AG04450 (cell line): ENCODE data around the gene APAF1. TPM values are rescaled to one million over a fixed set of nuclear protein-coding genes. Genes with fewer than 3 reads are reported as not detected.

Experiments used
- CTCF ChIA-PET: fragments of 300-600, 350-600 bp; formaldehyde crosslinking; extraction: SDS; loops from one replicate; lab custom pipeline; 2022; ENCODE audit warnings: antibody characterized with exemption, inconsistent platforms; lab: Charles Lee
- POLR2A ChIA-PET: fragments of 350-600 bp; formaldehyde crosslinking; extraction: SDS; loops from one replicate; lab custom pipeline; 2021; ENCODE audit warnings: antibody characterized with exemption, inconsistent platforms; lab: Yijun Ruan, JAX
- DNase-seq: peaks from one replicate; pipeline ENCODE4 v3.0.0-alpha.2; 2011; ENCODE audit warnings: low read depth, low spot score
- H3K27ac ChIP-seq: one replicate; pipeline ENCODE4 v1.5.1; 2012; ENCODE audit warnings: low read depth, low read length, control low read depth
- H3K27me3 ChIP-seq: one replicate; pipeline ENCODE4 v1.6.0; 2012; ENCODE audit warnings: low read length; ENCODE audit not compliant: control insufficient read depth, insufficient read depth
- H3K4me3 ChIP-seq: 2 replicates; pipeline ENCODE4 v1.5.1; 2011; ENCODE audit warnings: mild to moderate bottlenecking, low read depth, low read length, control low read depth
- H3K9me3 ChIP-seq: 2 replicates; pipeline ENCODE4 v1.5.1; 2012; ENCODE audit warnings: low read length; ENCODE audit not compliant: control insufficient read depth, insufficient read depth
- polyA plus RNA-seq: library from polyadenylated mRNA; depleted of rRNA; stranded (reverse); fragments of >200 nt; gene quantifications from 2 replicates; pipeline ENCODE4 v1.2.3, GENCODE V29; 2011; rRNA removed
- small RNA-seq: library from RNA; depleted of rRNA; stranded (forward); fragments of <200 nt; gene quantifications from one replicate; pipeline ENCODE3, GENCODE V24; 2012; ENCODE audit warnings: low read depth; ENCODE audit not compliant: insufficient read length
- TF ChIP-seq, protein P1 (sequence below): IDR thresholded peaks from 2 replicates; pipeline ENCODE4 v1.5.1; 2011; ENCODE audit warnings: low read depth, low read length, control low read depth, inconsistent platforms

The APAF1 gene
- polyA plus RNA-seq, 1 experiment: 21.0 TPM

DNA sequence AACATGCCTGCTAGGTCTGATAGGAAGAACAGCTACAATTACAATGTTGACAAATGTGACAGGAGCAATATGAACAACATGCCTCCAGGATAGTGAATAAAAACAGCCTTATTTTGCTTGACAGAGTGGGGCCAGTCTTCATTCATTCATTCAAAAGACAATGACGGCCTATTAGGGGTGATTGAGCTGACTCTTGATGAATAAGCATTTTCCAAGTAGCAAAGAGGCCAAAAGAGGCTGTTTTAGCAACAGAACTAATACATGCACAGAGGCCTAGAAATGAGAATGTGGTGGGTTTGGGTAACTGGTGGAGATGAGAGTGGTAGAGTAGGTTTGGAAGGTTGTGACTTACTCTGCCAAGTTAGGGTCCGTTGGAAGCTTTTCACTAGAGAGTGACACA, 138.3 kb downstream of the APAF1 start:
- Histone ChIP-seq H3K27me3 (no peaks in the 10 kb centered on the region), H3K9me3 (no peaks in the 10 kb centered on the region), H3K27ac (no peak overlapping the region), H3K4me3 (no peak overlapping the region)
- CTCF ChIA-PET: no interaction called here
- TF ChIP-seq, protein P1, sequence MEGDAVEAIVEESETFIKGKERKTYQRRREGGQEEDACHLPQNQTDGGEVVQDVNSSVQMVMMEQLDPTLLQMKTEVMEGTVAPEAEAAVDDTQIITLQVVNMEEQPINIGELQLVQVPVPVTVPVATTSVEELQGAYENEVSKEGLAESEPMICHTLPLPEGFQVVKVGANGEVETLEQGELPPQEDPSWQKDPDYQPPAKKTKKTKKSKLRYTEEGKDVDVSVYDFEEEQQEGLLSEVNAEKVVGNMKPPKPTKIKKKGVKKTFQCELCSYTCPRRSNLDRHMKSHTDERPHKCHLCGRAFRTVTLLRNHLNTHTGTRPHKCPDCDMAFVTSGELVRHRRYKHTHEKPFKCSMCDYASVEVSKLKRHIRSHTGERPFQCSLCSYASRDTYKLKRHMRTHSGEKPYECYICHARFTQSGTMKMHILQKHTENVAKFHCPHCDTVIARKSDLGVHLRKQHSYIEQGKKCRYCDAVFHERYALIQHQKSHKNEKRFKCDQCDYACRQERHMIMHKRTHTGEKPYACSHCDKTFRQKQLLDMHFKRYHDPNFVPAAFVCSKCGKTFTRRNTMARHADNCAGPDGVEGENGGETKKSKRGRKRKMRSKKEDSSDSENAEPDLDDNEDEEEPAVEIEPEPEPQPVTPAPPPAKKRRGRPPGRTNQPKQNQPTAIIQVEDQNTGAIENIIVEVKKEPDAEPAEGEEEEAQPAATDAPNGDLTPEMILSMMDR: no peak
- no peak for DNase-seq
- POLR2A ChIA-PET: no interaction called here

Small RNAs within 50 kb of the gene (small RNA-seq; reads per million reads assigned to genes)
- gene SNORA53: 15.6 reads per million, percentile 76 among the genes with 10 or more reads in this experiment

Other genes starting within 250 kb of the APAF1 start
- gene TMPO, start 129.7 kb upstream of the APAF1 start, polyA plus RNA-seq: 31.2 and 49.1 TPM in 2 replicates
- gene SLC25A3, start 51.6 kb upstream of the APAF1 start, polyA plus RNA-seq: 974 and 1,138 TPM in 2 replicates
- gene IKBIP, start 502 bp upstream of the APAF1 start, polyA plus RNA-seq: 51.8 and 81.5 TPM in 2 replicates